CD4-positive, alpha-beta T cell treated with Interleukin-15 for 1 hour (primary cell): ENCODE data around the gene FMNL3.
A peak's percentile ranks its signal among the peaks of the same experiment; 100 is the strongest.

Experiments used
- DNase-seq: peaks from one replicate; pipeline ENCODE4 v3.0.0-alpha.2; 2020

The FMNL3 gene

GRCh38 chr12:49649892-49650291 lies 57.3 kb downstream of the FMNL3 start:
- DNase-seq = no peak

- no peak for DNase-seq
Observed at GRCh38 chr12:49649445-49649844, 57.8 kb downstream of the FMNL3 start.

- DNase-seq = no peak
Observed at GRCh38 chr12:49648712-49649003, 58.5 kb downstream of the FMNL3 start.

DNA sequence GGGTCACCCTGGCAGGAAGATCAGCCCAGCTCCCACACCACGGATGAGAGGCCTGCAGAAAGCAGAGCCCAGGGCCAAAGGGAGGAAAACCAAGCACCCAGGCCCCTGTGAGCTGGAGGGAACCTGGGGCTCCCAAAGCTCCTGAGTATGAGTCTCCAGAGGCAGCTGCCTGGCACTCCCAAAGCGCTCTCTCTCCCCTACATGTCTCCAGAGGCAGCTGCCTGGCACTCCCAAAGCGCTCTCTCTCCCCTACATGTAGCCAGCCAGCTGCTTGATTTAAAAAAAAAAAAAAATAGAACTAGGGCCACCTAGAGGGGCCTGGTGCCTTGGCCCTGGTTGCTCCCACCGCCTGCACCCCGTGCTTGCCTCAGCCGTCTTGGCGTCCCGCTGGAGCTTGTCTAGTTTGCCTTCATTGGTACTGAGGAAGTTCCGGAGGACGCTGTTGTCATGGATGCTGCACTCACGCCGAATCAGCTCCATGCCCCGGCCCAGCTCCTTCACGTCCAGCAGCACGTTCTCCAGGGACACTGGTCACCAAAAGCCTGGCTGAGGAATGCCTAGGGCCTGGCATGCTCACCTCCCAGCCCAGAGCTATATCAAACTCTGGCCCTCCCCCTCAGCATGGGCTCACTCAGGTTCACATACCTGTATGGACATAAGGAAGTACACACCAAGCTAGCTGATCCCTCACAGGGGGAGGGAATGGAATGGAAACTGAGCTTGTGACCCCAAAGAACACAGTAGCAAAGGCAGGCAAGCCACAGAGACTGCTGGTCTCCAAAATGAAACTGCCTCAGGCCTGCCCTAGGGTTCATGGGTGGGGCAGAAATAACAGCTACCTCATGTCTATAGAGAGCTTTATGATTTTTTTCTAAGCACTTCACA lies 59.1 kb downstream of the FMNL3 start:
- DNase-seq = no peak

- DNase-seq = no peak
Observed at GRCh38 chr12:49646871-49647654, 60.1 kb downstream of the FMNL3 start.

- DNase-seq = no peak
Observed at GRCh38 chr12:49646331-49646830, 60.8 kb downstream of the FMNL3 start.

GRCh38 chr12:49645146-49646039 lies 61.8 kb downstream of the FMNL3 start:
- DNase-seq = no peak

GRCh38 chr12:49644620-49644994 lies 62.6 kb downstream of the FMNL3 start:
- peak; percentile 86 for DNase-seq

- no peak for DNase-seq
Observed at GRCh38 chr12:49643961-49644619, 63.1 kb downstream of the FMNL3 start.

GRCh38 chr12:49643135-49643534 lies 64.1 kb downstream of the FMNL3 start:
- DNase-seq = no peak

DNA sequence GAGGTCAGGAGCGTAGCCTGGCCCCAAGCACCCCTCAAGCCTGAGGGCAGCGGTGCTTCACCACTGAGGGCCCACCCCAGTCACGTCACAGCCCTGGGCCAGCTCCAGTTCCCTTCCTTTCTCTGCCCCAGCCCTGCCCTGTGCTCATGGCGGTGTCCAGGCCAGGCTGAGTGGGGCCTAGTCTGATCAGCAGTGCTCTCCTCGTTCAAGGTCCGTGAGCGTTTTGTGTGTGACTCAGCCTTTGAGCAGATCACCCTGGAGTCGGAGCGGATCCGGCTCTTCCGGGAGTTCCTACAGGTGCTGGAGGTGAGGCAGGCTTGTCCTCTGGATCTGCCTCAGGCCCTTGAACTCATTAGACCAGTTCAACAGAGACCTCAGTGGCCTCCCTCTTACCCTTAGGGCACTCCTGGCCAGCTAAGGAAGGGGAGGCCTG lies 64.8 kb downstream of the FMNL3 start:
- DNase-seq = no peak

GRCh38 chr12:49641748-49642369 lies 65.3 kb downstream of the FMNL3 start:
- DNase-seq = no peak

DNA sequence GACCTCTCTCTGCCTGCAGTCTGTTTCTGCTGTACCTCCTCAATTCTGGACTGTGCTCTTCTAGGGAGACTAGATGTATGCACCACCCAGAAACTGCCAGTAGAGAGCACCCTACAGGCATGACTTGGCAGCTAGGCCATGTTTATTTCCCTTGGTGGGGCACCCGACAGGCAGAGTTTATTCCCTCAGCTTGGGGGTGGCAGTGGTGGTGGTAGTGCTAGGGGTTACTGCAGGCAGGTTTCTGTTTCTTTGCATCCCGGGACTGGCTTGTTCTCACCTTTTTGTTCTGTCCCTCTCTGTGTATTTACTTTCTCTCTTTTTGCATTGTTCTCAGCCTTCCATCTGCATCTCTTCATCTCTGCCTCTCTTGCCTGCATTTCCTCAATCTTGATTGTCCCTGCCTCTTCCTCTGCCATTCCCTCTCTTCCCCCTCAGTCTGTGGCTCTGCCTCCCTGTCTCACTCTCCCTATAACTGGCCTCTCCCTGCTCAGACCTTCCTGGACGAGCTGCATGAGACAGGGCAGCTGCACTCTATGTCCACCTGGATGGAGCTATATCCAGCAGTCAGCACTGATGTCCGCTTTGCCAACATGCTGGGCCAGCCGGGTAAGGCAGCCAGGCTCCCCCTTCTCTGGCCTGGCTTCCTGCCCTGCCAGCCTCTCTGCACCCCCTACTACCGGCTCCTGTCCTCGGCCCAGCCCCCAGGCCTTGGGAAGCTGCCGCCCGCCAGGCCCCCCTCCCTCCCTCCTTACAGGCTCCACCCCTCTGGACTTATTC lies 70.0 kb downstream of the FMNL3 start:
- peak; percentile 61 for DNase-seq

GRCh38 chr12:49636574-49636973 lies 70.6 kb downstream of the FMNL3 start:
- no peak for DNase-seq

- DNase-seq = no peak
Observed at GRCh38 chr12:49635656-49636055, 71.5 kb downstream of the FMNL3 start.

- no peak for DNase-seq
Observed at GRCh38 chr12:49635036-49635435, 72.2 kb downstream of the FMNL3 start.

- DNase-seq = no peak
Observed at GRCh38 chr12:49633703-49634345, 73.4 kb downstream of the FMNL3 start.

- no peak for DNase-seq
Observed at GRCh38 chr12:49632986-49633702, 74.1 kb downstream of the FMNL3 start.

GRCh38 chr12:49632401-49632800 lies 74.8 kb downstream of the FMNL3 start:
- no peak for DNase-seq

GRCh38 chr12:49631336-49631907 lies 75.8 kb downstream of the FMNL3 start:
- DNase-seq = no peak
